ENCODE data around the gene NUCB2.

- TF ChIP-seq, protein P1, sequence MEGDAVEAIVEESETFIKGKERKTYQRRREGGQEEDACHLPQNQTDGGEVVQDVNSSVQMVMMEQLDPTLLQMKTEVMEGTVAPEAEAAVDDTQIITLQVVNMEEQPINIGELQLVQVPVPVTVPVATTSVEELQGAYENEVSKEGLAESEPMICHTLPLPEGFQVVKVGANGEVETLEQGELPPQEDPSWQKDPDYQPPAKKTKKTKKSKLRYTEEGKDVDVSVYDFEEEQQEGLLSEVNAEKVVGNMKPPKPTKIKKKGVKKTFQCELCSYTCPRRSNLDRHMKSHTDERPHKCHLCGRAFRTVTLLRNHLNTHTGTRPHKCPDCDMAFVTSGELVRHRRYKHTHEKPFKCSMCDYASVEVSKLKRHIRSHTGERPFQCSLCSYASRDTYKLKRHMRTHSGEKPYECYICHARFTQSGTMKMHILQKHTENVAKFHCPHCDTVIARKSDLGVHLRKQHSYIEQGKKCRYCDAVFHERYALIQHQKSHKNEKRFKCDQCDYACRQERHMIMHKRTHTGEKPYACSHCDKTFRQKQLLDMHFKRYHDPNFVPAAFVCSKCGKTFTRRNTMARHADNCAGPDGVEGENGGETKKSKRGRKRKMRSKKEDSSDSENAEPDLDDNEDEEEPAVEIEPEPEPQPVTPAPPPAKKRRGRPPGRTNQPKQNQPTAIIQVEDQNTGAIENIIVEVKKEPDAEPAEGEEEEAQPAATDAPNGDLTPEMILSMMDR (IDR thresholded peaks at IDR 0.05), result no peak
- TF ChIP-seq ZFX (IDR thresholded peaks at IDR 0.05; ENCODE audit: borderline replicate concordance), result no peak
These were observed 3.3 kb upstream of the NUCB2 start for GRCh38 chr11:17273211-17273610.
